ENCODE results near the gene FADS2. TPM values are rescaled to one million over a fixed set of nuclear protein-coding genes. Genes with fewer than 3 reads are reported as not detected.

Gene FADS2
- total and polyA plus RNA-seq, 9 of the 15 experiments (the other 6 are each of a cell fraction or from before 2014, with no cell fraction given) = 2.9 to 42.8 (median 16.2) TPM

DNA sequence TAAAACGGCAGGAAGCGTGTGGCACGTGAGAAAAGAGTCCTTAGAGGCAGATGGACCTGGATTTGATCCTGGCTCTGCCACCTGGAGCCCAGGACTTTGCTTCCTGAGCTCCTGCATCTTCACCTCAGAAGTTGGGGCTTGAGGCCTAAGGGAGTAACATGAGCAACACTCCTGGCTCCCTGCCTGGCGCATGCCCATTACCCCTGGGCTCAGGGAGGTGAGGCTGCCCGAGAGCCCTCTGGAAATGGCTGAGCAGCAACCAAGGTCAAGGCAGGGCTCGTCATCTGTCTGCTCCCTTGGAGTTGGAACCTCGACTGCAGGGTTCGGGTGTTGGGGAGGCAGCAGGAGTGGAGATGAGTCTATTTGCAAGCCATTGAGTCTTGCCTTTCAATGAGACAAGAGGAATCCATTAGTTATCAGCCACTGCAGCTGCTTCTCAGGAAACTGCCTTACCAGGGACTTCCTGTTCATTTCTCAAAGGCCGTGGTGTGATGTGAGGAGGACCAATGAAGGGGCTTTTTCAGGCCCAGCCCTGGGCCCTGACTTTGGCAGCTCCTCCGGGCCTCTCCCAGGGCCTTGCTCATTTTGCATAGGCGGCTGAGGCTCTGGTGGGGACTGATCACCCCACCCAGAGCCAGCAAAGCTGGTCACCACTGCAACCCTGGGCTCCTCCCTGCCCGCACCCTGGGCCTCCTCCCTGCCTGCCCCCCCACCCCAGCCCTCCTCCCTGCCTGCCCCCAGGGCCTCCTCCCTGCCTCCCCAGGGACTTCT is 6.4 kb downstream of the FADS2 start (continued):
- TF ChIP-seq RNF2 (IDR thresholded peaks at IDR 0.05) (peak; percentile 92), ZKSCAN8 (CRISPR knock-in tag; IDR thresholded peaks at IDR 0.05) (peak; percentile 88), SMARCA4 (IDR thresholded peaks at IDR 0.05) (peak; percentile 70), ZNF121 (CRISPR knock-in tag; conservative IDR thresholded peaks at IDR 0.05) (no peak), PRPF4 (IDR thresholded peaks at IDR 0.05; ENCODE audit: insufficient read depth, low read depth, low read length, poor library complexity, severe bottlenecking) (no peak), TRIM28 (IDR thresholded peaks at IDR 0.05) (0 out of 2 replicates have a peak, but pooled peaks have one; percentile 43), CHCHD3 (CRISPR knock-in tag; IDR thresholded peaks at IDR 0.05) (0 out of 2 replicates have a peak, but pooled peaks have one; percentile 17), NR2C1 (IDR thresholded peaks at IDR 0.05) (no peak), NR2C1 (tag; IDR thresholded peaks at IDR 0.05) (peak; percentile 55), SMARCC2 (IDR thresholded peaks at IDR 0.05; ENCODE audit: low read depth) (no peak), NR2C2 (CRISPR knock-in tag; IDR thresholded peaks at IDR 0.05) (no peak), NR2C2 (tag; IDR thresholded peaks at IDR 0.05) (peak; percentile 73; the same call in 1 of the 2 replicates), SPI1 (IDR thresholded peaks at IDR 0.05; ENCODE audit: borderline replicate concordance, low read depth, low read length) (peak; percentile 86), KLF13 (tag; IDR thresholded peaks at IDR 0.05; ENCODE audit: borderline replicate concordance, low read depth) (peak; percentile 42; the same call in 1 of the 2 replicates), ZFP36 (IDR thresholded peaks at IDR 0.05; ENCODE audit: low read depth, low read length, partially characterized antibody) (peak; percentile 8), HMGN3 (IDR thresholded peaks at IDR 0.05; ENCODE audit: borderline replicate concordance, extremely low read depth, insufficient read length, low read depth, low read length) (peak; percentile 56), ZNF263 (CRISPR knock-in tag; IDR thresholded peaks at IDR 0.05; ENCODE audit: borderline replicate concordance) (peak; percentile 98), PHF8 (IDR thresholded peaks at IDR 0.05; ENCODE audit: borderline replicate concordance, low read length) (peak; percentile 35; the same call in 1 of the 2 replicates), TAF1 (IDR thresholded peaks at IDR 0.05; ENCODE audit: control insufficient read depth, extremely low read depth, insufficient read depth, low read length, severe bottlenecking) (peak; percentile 75), ZNF175 (CRISPR knock-in tag; IDR thresholded peaks at IDR 0.05; ENCODE audit: low read depth) (peak; percentile 83), RUNX1 (IDR thresholded peaks at IDR 0.05; ENCODE audit: low read depth) (no peak), E2F3 (CRISPR knock-in tag; IDR thresholded peaks at IDR 0.05) (peak; percentile 83), POLR2G (IDR thresholded peaks at IDR 0.05; ENCODE audit: low read depth, low read length) (peak; percentile 82), ZNF584 (CRISPR knock-in tag; IDR thresholded peaks at IDR 0.05; ENCODE audit: low read depth) (peak; percentile 64; the same call in 1 of the 2 replicates), ELF1 (tag; IDR thresholded peaks at IDR 0.05) (peak; percentile 88), KLF1 (tag; IDR thresholded peaks at IDR 0.05) (peak; percentile 56), PML (IDR thresholded peaks at IDR 0.05; ENCODE audit: low read length) (peak; percentile 70), CBX3 (IDR thresholded peaks at IDR 0.05; ENCODE audit: borderline replicate concordance in 1 of 2, low read length in 2 of 2) (peak in 1 of 2 experiments; percentile 60; a peak in 1 of 3 replicates)
- TF ChIP-seq, protein P1, sequence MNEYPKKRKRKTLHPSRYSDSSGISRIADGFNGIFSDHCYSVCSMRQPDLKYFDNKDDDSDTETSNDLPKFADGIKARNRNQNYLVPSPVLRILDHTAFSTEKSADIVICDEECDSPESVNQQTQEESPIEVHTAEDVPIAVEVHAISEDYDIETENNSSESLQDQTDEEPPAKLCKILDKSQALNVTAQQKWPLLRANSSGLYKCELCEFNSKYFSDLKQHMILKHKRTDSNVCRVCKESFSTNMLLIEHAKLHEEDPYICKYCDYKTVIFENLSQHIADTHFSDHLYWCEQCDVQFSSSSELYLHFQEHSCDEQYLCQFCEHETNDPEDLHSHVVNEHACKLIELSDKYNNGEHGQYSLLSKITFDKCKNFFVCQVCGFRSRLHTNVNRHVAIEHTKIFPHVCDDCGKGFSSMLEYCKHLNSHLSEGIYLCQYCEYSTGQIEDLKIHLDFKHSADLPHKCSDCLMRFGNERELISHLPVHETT (CRISPR knock-in tag; conservative IDR thresholded peaks at IDR 0.05 in 1 of 2, IDR thresholded peaks at IDR 0.05 in 1 of 2) = peak in 1 of 2 experiments; percentile 85; a peak in 2 of 4 replicates
